HepG2 (cell line): ENCODE measurements around the gene NT5C3B. TPM values are rescaled to one million over a fixed set of nuclear protein-coding genes. Genes with fewer than 3 reads are reported as not detected.

Experiments used
- BCL6 ChIP-seq: IDR thresholded peaks from 2 replicates; pipeline ENCODE4 v1.6.1; 2016; ENCODE audit warnings: missing genetic modification reagents, missing compliant biosample characterization
- CBFB ChIP-seq: sonication (generic); formaldehyde crosslinking; IDR thresholded peaks from 2 replicates; pipeline ENCODE4 v1.4.0; 2020; ENCODE audit warnings: missing genetic modification reagents
- FOXA3 ChIP-seq: IDR thresholded peaks from 2 replicates; pipeline ENCODE4 v1.6.1; 2016; ENCODE audit warnings: missing genetic modification reagents, missing compliant biosample characterization
- GTF3A ChIP-seq: sonication (generic); formaldehyde crosslinking; conservative IDR thresholded peaks from 2 replicates; pipeline ENCODE4 v1.4.0; 2020; ENCODE audit warnings: mild to moderate bottlenecking, missing genetic modification reagents
- KDM2A ChIP-seq: sonication (generic); formaldehyde crosslinking; IDR thresholded peaks from 2 replicates; pipeline ENCODE4 v1.4.0; 2020; ENCODE audit warnings: low read depth, missing genetic modification reagents, borderline replicate concordance
- MIXL1 ChIP-seq: IDR thresholded peaks from 2 replicates; pipeline ENCODE4 v1.6.1; 2016
- NAIF1 ChIP-seq: sonication (generic); formaldehyde crosslinking; IDR thresholded peaks from 2 replicates; pipeline ENCODE4 v1.5.0; 2020; ENCODE audit warnings: mild to moderate bottlenecking, missing genetic modification reagents, borderline replicate concordance
- NR2C2 ChIP-seq: sonication (generic); formaldehyde crosslinking; IDR thresholded peaks from 2 replicates; pipeline ENCODE4 v1.4.0; 2020; ENCODE audit warnings: missing genetic modification reagents, mild to moderate bottlenecking, moderate library complexity, borderline replicate concordance
- PHF21A ChIP-seq: sonication (generic); formaldehyde crosslinking; IDR thresholded peaks from 2 replicates; pipeline ENCODE4 v1.5.0; 2020; ENCODE audit warnings: mild to moderate bottlenecking, missing genetic modification reagents
- PRPF4 ChIP-seq: fragments of 200-400 bp; formaldehyde crosslinking; IDR thresholded peaks from 2 replicates; pipeline ENCODE4 v1.6.1; 2016; ENCODE audit warnings: low read length, low read depth; ENCODE audit not compliant: poor library complexity, severe bottlenecking
- TCF12 ChIP-seq, 2 experiments: fragments of 450-650 bp in 1 of 2; sonication (generic) in 1 of 2; formaldehyde crosslinking in 1 of 2; IDR thresholded peaks; 2 replicates each; pipeline versions ENCODE4 v1.6.1 to v1.8.0; 2017 to 2022; ENCODE audit warnings: antibody characterized with exemption in 1 of 2, mild to moderate bottlenecking in 1 of 2, missing genetic modification reagents in 1 of 2, moderate library complexity in 1 of 2
- TOPORS ChIP-seq: sonication (generic); formaldehyde crosslinking; IDR thresholded peaks from 2 replicates; pipeline ENCODE4 v1.8.0; 2023; ENCODE audit warnings: mild to moderate bottlenecking, missing genetic modification reagents
- XBP1 ChIP-seq: sonication (generic); formaldehyde crosslinking; IDR thresholded peaks from 2 replicates; pipeline ENCODE4 v1.5.0; 2020; ENCODE audit warnings: missing genetic modification reagents
- ZFX ChIP-seq: sonication (generic); formaldehyde crosslinking; IDR thresholded peaks from 2 replicates; pipeline ENCODE4 v1.4.0; 2020; ENCODE audit warnings: mild to moderate bottlenecking, low read depth, missing genetic modification reagents, moderate library complexity
- ZMAT3 ChIP-seq: sonication (generic); formaldehyde crosslinking; conservative IDR thresholded peaks from 2 replicates; pipeline ENCODE4 v1.7.0; 2021; ENCODE audit warnings: missing genetic modification reagents
- ZNF766 ChIP-seq: sonication (generic); formaldehyde crosslinking; IDR thresholded peaks from 2 replicates; pipeline ENCODE4 v1.5.0; 2020; ENCODE audit warnings: missing genetic modification reagents, borderline replicate concordance
- polyA plus RNA-seq, 8 experiments: library from polyadenylated mRNA; depleted of rRNA in 3 of 8; stranded (reverse) in 7 of 8; unstranded in 1 of 8; fragments of >200 nt; fragmentation: Illumina TruSeq in 4 of 8; extraction: Trizol in 4 of 8; gene quantifications; 2 replicates each; pipeline versions ENCODE4 v1.2.1 to v1.2.3, GENCODE V29; 2011 to 2016; ENCODE audit warnings: low read depth in 4 of 8, missing spikeins in 1 of 8, mixed read lengths in 1 of 8; ENCODE audit not compliant: insufficient read depth in 1 of 8
- total RNA-seq, 5 experiments: library from RNA; depleted of rRNA; stranded (reverse); fragments of >200 nt; fragmentation: Illumina TruSeq; extraction: Trizol; gene quantifications; 2 replicates each; pipeline ENCODE4 v1.2.3, GENCODE V29; 2016; ENCODE audit warnings: low read depth in 1 of 5
- TF ChIP-seq, protein P1 (sequence below): fragments of 450-650 bp; IDR thresholded peaks from 2 replicates; pipeline ENCODE4 v1.6.1; 2016
- TF ChIP-seq, protein P2 (sequence below): IDR thresholded peaks from 2 replicates; pipeline ENCODE4 v1.6.1; 2018; ENCODE audit warnings: missing genetic modification reagents, mild to moderate bottlenecking, missing compliant biosample characterization
- TF ChIP-seq, protein P3 (sequence below), 2 experiments: fragments of 450-650 bp in 1 of 2; sonication (generic) in 1 of 2; formaldehyde crosslinking; IDR thresholded peaks; 2 replicates each; pipeline versions ENCODE4 v1.5.0 to v1.8.0; 2020 to 2022; ENCODE audit warnings: mild to moderate bottlenecking in 1 of 2, missing genetic modification reagents in 1 of 2
- TF ChIP-seq, protein P4 (sequence below): sonication (generic); formaldehyde crosslinking; IDR thresholded peaks from 2 replicates; pipeline ENCODE4 v1.4.0; 2020; ENCODE audit warnings: missing genetic modification reagents, low read depth, mild to moderate bottlenecking, borderline replicate concordance
- TF ChIP-seq, protein P5 (sequence below): sonication (generic); formaldehyde crosslinking; IDR thresholded peaks from 2 replicates; pipeline ENCODE4 v1.4.0; 2020; ENCODE audit warnings: mild to moderate bottlenecking, missing genetic modification reagents

Gene NT5C3B
- total and polyA plus RNA-seq, 2 of the 13 experiments (the other 11 are each of a cell fraction or from before 2014, with no cell fraction given): 104 to 126 TPM

DNA sequence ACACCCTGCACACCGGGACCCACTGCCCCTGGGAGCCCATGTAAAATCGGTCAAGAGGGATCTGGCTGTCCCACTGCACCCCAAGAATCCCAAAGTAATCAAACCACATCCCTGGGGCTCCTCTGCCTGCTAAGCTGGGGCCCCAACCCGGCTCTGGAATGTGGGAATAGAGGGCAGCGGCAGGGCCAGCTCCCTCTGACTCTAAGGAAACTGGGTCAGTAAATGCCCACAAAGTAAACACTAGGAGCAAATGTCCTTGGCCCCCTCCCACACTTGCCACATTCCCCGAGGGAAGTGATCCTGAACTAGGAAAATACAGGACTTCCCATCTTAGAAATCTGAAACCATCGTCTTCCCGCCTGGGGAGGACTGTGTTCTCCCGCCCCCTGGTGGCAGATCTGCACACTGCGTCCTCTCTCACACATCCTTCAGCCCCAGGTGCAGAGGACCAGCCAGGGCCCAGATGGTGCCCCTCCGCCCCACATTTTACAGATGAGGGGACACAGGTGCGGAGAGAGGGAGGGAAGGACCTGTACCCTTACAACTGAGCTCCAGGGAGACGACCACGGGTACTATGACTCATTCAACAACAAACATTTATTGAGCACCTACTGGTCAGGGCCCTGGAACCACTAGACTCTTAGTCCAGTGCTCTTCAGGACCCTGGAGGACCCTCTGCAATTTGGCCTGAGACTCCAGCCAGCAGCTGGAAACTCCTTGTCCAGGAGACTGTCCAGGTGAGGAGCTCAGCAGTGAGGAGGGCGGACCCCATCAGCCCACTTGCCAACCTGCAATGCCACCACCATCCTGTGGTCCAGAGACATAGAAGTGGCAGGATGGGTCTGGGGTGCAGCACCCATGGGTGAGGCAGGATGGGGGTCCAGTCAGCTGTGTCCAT, 34.4 kb downstream of the NT5C3B start (continued):
- TF ChIP-seq NR2C2 (CRISPR knock-in tag) (peak; percentile 37; the same call in 1 of the 2 replicates), TOPORS (CRISPR knock-in tag) (0 out of 2 replicates have a peak, but pooled peaks have one; percentile 65), PRPF4 (no peak), NAIF1 (CRISPR knock-in tag) (no peak), PHF21A (CRISPR knock-in tag) (peak; percentile 28; the same call in 1 of the 2 replicates), MIXL1 (CRISPR knock-in tag) (peak; percentile 32; the same call in 1 of the 2 replicates), TCF12 (IDR thresholded peaks at IDR 0.05) (no peak), TCF12 (CRISPR knock-in tag; IDR thresholded peaks at IDR 0.05) (no peak), XBP1 (CRISPR knock-in tag) (no peak), ZNF766 (no peak), CBFB (CRISPR knock-in tag) (peak; percentile 35; the same call in 1 of the 2 replicates), KDM2A (CRISPR knock-in tag) (peak; percentile 93), ZFX (CRISPR knock-in tag) (peak; percentile 18; the same call in 1 of the 2 replicates), GTF3A (CRISPR knock-in tag) (peak; percentile 73; the same call in 1 of the 2 replicates), FOXA3 (CRISPR knock-in tag) (peak; percentile 48; the same call in 1 of the 2 replicates), BCL6 (CRISPR knock-in tag) (0 out of 2 replicates have a peak, but pooled peaks have one; percentile 39), ZMAT3 (CRISPR knock-in tag) (no peak)
- TF ChIP-seq, protein P1, sequence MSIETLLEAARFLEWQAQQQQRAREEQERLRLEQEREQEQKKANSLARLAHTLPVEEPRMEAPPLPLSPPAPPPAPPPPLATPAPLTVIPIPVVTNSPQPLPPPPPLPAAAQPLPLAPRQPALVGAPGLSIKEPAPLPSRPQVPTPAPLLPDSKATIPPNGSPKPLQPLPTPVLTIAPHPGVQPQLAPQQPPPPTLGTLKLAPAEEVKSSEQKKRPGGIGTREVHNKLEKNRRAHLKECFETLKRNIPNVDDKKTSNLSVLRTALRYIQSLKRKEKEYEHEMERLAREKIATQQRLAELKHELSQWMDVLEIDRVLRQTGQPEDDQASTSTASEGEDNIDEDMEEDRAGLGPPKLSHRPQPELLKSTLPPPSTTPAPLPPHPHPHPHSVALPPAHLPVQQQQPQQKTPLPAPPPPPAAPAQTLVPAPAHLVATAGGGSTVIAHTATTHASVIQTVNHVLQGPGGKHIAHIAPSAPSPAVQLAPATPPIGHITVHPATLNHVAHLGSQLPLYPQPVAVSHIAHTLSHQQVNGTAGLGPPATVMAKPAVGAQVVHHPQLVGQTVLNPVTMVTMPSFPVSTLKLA: no peak
- TF ChIP-seq, protein P2, sequence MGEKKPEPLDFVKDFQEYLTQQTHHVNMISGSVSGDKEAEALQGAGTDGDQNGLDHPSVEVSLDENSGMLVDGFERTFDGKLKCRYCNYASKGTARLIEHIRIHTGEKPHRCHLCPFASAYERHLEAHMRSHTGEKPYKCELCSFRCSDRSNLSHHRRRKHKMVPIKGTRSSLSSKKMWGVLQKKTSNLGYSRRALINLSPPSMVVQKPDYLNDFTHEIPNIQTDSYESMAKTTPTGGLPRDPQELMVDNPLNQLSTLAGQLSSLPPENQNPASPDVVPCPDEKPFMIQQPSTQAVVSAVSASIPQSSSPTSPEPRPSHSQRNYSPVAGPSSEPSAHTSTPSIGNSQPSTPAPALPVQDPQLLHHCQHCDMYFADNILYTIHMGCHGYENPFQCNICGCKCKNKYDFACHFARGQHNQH (CRISPR knock-in tag): peak; percentile 38; the same call in 1 of the 2 replicates
- TF ChIP-seq, protein P3, sequence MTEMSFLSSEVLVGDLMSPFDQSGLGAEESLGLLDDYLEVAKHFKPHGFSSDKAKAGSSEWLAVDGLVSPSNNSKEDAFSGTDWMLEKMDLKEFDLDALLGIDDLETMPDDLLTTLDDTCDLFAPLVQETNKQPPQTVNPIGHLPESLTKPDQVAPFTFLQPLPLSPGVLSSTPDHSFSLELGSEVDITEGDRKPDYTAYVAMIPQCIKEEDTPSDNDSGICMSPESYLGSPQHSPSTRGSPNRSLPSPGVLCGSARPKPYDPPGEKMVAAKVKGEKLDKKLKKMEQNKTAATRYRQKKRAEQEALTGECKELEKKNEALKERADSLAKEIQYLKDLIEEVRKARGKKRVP (CRISPR knock-in tag; IDR thresholded peaks at IDR 0.05): 0 out of 4 replicates have a peak, but pooled peaks of 1 of the 2 experiments have one; percentile 6
- TF ChIP-seq, protein P4, sequence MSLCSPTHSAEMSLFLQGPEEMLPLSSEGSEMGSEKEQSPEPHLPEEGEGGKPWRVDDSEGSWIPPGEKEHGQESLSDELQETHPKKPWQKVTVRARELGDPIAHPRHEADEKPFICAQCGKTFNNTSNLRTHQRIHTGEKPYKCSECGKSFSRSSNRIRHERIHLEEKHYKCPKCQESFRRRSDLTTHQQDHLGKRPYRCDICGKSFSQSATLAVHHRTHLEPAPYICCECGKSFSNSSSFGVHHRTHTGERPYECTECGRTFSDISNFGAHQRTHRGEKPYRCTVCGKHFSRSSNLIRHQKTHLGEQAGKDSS (CRISPR knock-in tag): peak; percentile 98
- TF ChIP-seq, protein P5, sequence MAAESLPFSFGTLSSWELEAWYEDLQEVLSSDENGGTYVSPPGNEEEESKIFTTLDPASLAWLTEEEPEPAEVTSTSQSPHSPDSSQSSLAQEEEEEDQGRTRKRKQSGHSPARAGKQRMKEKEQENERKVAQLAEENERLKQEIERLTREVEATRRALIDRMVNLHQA (CRISPR knock-in tag): no peak
